GM12878 (cell line): ENCODE results near the gene RABEP1. TPM values are rescaled to one million over a fixed set of nuclear protein-coding genes. Genes with fewer than 3 reads are reported as not detected.

Experiments
- ATAC-seq: fragments of 200-7000 bp; cut with Tn5 transposase; 3 replicates; pipeline ENCODE4 v1.9.1; 2020; ENCODE audit warnings: mild to moderate bottlenecking, moderate library complexity
- BruUV-seq: library from RNA; stranded (reverse); fragments of 400-500 nt; replicated peaks from 2 replicates; lab custom pipeline; 2021; lab: Mats Ljungman, UMichigan
- CTCF ChIA-PET: fragments of 300-600 bp; sonication (Branson Sonifier 250); formaldehyde crosslinking; extraction: SDS; loops from one replicate; lab custom pipeline; 2021; ENCODE audit warnings: inconsistent platforms; lab: Yijun Ruan, JAX
- POLR2A ChIA-PET: fragments of 350-600 bp; formaldehyde crosslinking; extraction: SDS; loops from one replicate; lab custom pipeline; 2021; ENCODE audit warnings: inconsistent platforms; lab: Charles Lee
- RAD21 ChIA-PET: fragments of 300-600 bp; sonication (Branson Sonifier 250); formaldehyde crosslinking; loops from one replicate; lab custom pipeline; 2023; ENCODE audit warnings: antibody characterized with exemption; ENCODE audit not compliant: unreplicated experiment; lab: Charles Lee
- SMC1A ChIA-PET: fragments of 300-600 bp; sonication (Branson Sonifier 250); formaldehyde crosslinking; loops from one replicate; lab custom pipeline; 2023; ENCODE audit not compliant: unreplicated experiment, uncharacterized antibody; lab: Charles Lee
- DNase-seq: peaks from one replicate; pipeline ENCODE4 v3.0.0-alpha.2; 2011; ENCODE audit warnings: low read depth, low spot score
- FAIRE-seq: peaks from 3 replicates; lab custom pipeline; 2011; peaks lifted over from hg19 to GRCh38; lab: Jason Lieb, UNC
- H2AFZ ChIP-seq: 2 replicates; pipeline ENCODE4 v1.6.0; 2011; ENCODE audit warnings: low read depth, low read length, control low read depth; ENCODE audit not compliant: control insufficient read depth
- H3K27ac ChIP-seq: 2 replicates; pipeline ENCODE4 v1.5.1; 2011; ENCODE audit warnings: control low read depth; ENCODE audit not compliant: control insufficient read depth, insufficient read depth
- H3K27me3 ChIP-seq, 2 experiments: replicated peaks in 1 of 2; 2 replicates each; pipeline versions ENCODE4 v1.6.0 to v1.6.1; 2011; ENCODE audit warnings: low read length in 1 of 2; ENCODE audit not compliant: control insufficient read depth in 2 of 2, insufficient read depth in 2 of 2
- H3K36me3 ChIP-seq, 2 experiments: 2 replicates each; pipeline ENCODE4 v1.5.1; 2011; ENCODE audit warnings: low read length in 1 of 2; ENCODE audit not compliant: control insufficient read depth in 2 of 2, insufficient read depth in 2 of 2
- H3K4me1 ChIP-seq: 2 replicates; pipeline ENCODE4 v1.6.1; 2011; ENCODE audit warnings: mild to moderate bottlenecking, low read length, moderate library complexity, mixed read lengths; ENCODE audit not compliant: control insufficient read depth, insufficient read depth
- H3K4me2 ChIP-seq: 2 replicates; pipeline ENCODE4 v1.6.0; 2011; ENCODE audit warnings: control low read depth; ENCODE audit not compliant: control insufficient read depth, insufficient read depth
- H3K4me3 ChIP-seq: fragments of 200-600 bp; sonication (generic); 2 replicates; pipeline ENCODE4 v1.5.1; 2016
- H3K79me2 ChIP-seq: 2 replicates; pipeline ENCODE4 v1.6.0; 2011; ENCODE audit warnings: low read length; ENCODE audit not compliant: control insufficient read depth, insufficient read depth
- H3K9ac ChIP-seq: 2 replicates; pipeline ENCODE4 v1.8.0; 2011; ENCODE audit warnings: low read length, control low read depth, mixed read lengths; ENCODE audit not compliant: control insufficient read depth, insufficient read depth
- H3K9me3 ChIP-seq: replicated peaks from 3 replicates; pipeline ENCODE4 v1.5.1; 2011; ENCODE audit warnings: mild to moderate bottlenecking, low read length; ENCODE audit not compliant: control insufficient read depth, insufficient read depth
- H4K20me1 ChIP-seq: 2 replicates; pipeline ENCODE4 v1.6.0; 2011; ENCODE audit not compliant: control insufficient read depth, insufficient read depth
- CHD1 ChIP-seq: IDR thresholded peaks from 2 replicates; pipeline ENCODE4 v1.6.1; 2012; ENCODE audit warnings: low read depth, low read length, improper control_type of control experiment
- DPF2 ChIP-seq: fragments of 450-650 bp; IDR thresholded peaks from 2 replicates; pipeline ENCODE4 v1.6.1; 2017; ENCODE audit warnings: mild to moderate bottlenecking
- IKZF1 ChIP-seq: fragments of 450-650 bp; conservative IDR thresholded peaks from 2 replicates; pipeline ENCODE4 v1.6.1; 2017; ENCODE audit warnings: antibody characterized with exemption, mild to moderate bottlenecking
- IKZF2 ChIP-seq, 2 experiments: fragments of 450-650 bp; IDR thresholded peaks; 2 replicates each; pipeline ENCODE4 v1.6.1; 2017; ENCODE audit warnings: mild to moderate bottlenecking in 2 of 2, moderate library complexity in 2 of 2
- MEF2B ChIP-seq: fragments of 450-650 bp; IDR thresholded peaks from 2 replicates; pipeline ENCODE4 v1.6.1; 2018; ENCODE audit warnings: mild to moderate bottlenecking, moderate library complexity; ENCODE audit not compliant: partially characterized antibody, poor library complexity, severe bottlenecking
- NFXL1 ChIP-seq: fragments of 450-650 bp; IDR thresholded peaks from 2 replicates; pipeline ENCODE4 v1.6.1; 2017; ENCODE audit warnings: antibody characterized with exemption, mild to moderate bottlenecking, borderline replicate concordance
- NFYB ChIP-seq: IDR thresholded peaks from 2 replicates; pipeline ENCODE4 v1.6.1; 2011; ENCODE audit warnings: low read depth, mild to moderate bottlenecking, low read length, improper control_type of control experiment, moderate library complexity; ENCODE audit not compliant: insufficient read depth
- NR2F1 ChIP-seq: fragments of 450-650 bp; conservative IDR thresholded peaks from 2 replicates; pipeline ENCODE4 v1.6.1; 2017; ENCODE audit warnings: mild to moderate bottlenecking
- RAD51 ChIP-seq: fragments of 450-650 bp; IDR thresholded peaks from 2 replicates; pipeline ENCODE4 v1.6.1; 2016; ENCODE audit warnings: moderate library complexity, mild to moderate bottlenecking, inconsistent platforms
- RUNX3 ChIP-seq: IDR thresholded peaks from 2 replicates; pipeline ENCODE4 v1.6.1; 2012; ENCODE audit warnings: low read length, inconsistent platforms
- SKIL ChIP-seq: fragments of 450-650 bp; IDR thresholded peaks from 2 replicates; pipeline ENCODE4 v1.6.1; 2017; ENCODE audit warnings: mild to moderate bottlenecking, low read depth, inconsistent platforms; ENCODE audit not compliant: poor library complexity, severe bottlenecking
- SPI1 ChIP-seq: IDR thresholded peaks from 2 replicates; pipeline ENCODE4 v1.6.1; 2011; ENCODE audit warnings: low read depth, mild to moderate bottlenecking, low read length, moderate library complexity, borderline replicate concordance; ENCODE audit not compliant: insufficient read depth
- SRF ChIP-seq, 2 experiments: IDR thresholded peaks; 2 replicates each; pipeline ENCODE4 v1.6.1; 2011; ENCODE audit warnings: low read depth in 2 of 2, low read length in 2 of 2, mild to moderate bottlenecking in 1 of 2, moderate library complexity in 1 of 2
- WGBS: methylation state at CpG from one replicate; pipeline ENCODE4 v1.1.6; 2016; ENCODE audit warnings: low lambda C conversion rate; ENCODE audit not compliant: insufficient replicate concordance, insufficient coverage; ENCODE audit errors: missing lambda C conversion rate; 5-methylcytosine and 5-hydroxymethylcytosine counted together
- in situ Hi-C: fragments of 300-500 bp; cut with MboI; formaldehyde crosslinking; loops from 9 replicates; pipeline ENCODE4 v1.14.3; 2018; ENCODE audit warnings: mixed read lengths
- intact Hi-C: fragments of 100-400 bp; cut with micrococcal nuclease; formaldehyde crosslinking; loops from one replicate; pipeline ENCODE4 v1.14.2; 2022; ENCODE audit not compliant: unreplicated experiment
- polyA plus RNA-seq, 11 experiments: library from polyadenylated mRNA; depleted of rRNA in 4 of 11; unstranded in 6 of 11; stranded (reverse) in 5 of 11; fragments of >200 nt; fragmentation: Nextera tagmentation in 4 of 11; fragmentation: Illumina TruSeq in 1 of 11; extraction: Ambion mirVana in 4 of 11; extraction: Trizol in 1 of 11; gene quantifications; 1 replicate in 1 of 11; 2 replicates in 10 of 11; pipeline versions ENCODE4 v1.2.1 to v1.2.3, GENCODE V29; 2011 to 2016; ENCODE audit warnings: inconsistent platforms in 2 of 11, missing spikeins in 2 of 11, low read depth in 1 of 11
- total RNA-seq, 4 experiments: library from RNA; depleted of rRNA in 3 of 4; stranded (reverse); fragments of >200 nt in 3 of 4; fragmentation: Illumina TruSeq in 1 of 4; extraction: Trizol in 1 of 4; gene quantifications; 2 replicates each; pipeline versions ENCODE4 v1.2.1 to v1.2.3, GENCODE V29; 2013 to 2021

The RABEP1 gene
- total and polyA plus RNA-seq, 10 of the 15 experiments (the other 5 are each of a cell fraction or from before 2014, with no cell fraction given), result 13.4 to 71.4 (median 59.8) TPM

- intact Hi-C loops, result no loop called here
- no peak for DNase-seq
- FAIRE-seq, result peak; percentile 66
- H3K4me2 ChIP-seq, result peak overlapping the region; percentile 56
- no peaks in the 10 kb centered on the region for H3K79me2 ChIP-seq
- TF ChIP-seq NFYB, result no peak
- TF ChIP-seq NFXL1, result no peak
- peak; percentile 55 for TF ChIP-seq MEF2B
- peak; percentile 22 to 25; a peak in 1 of 4 replicates for TF ChIP-seq IKZF2 (IDR thresholded peaks at IDR 0.05)
- 0 out of 2 replicates have a peak, but pooled peaks have one; percentile 20 for TF ChIP-seq DPF2
- no peak for TF ChIP-seq NR2F1
- TF ChIP-seq RAD51, result peak; percentile 58; the same call in 1 of the 2 replicates
- no peak for TF ChIP-seq CHD1
- no peak for TF ChIP-seq SRF (IDR thresholded peaks at IDR 0.05; ENCODE audit: low read depth in 2 of 2, low read length in 2 of 2)
- TF ChIP-seq SPI1, result peak; percentile 19; the same call in 1 of the 2 replicates
- TF ChIP-seq IKZF1, result peak; percentile 50; the same call in 1 of the 2 replicates
- peak; percentile 36 for TF ChIP-seq RUNX3
- TF ChIP-seq SKIL, result no peak
- SMC1A ChIA-PET, result interaction anchor here (0.7 to 2.4 kb wide), 18 partner anchors 14 to 186 kb away, joined by 3 to 11 read pairs (median 3); partner anchors contain the start of gene C1QBP
- H2AFZ ChIP-seq, result peak overlapping the region; percentile 39
- POLR2A ChIA-PET, result interaction anchor here (0.5 to 2.1 kb wide), 8 partner anchors 27 to 1781 kb away, joined by 3 to 6 read pairs (median 4); partner anchors contain the start of genes NUP88, RABEP1, RPAIN and SLC16A13
- in situ Hi-C loops, result no loop called here
- peak overlapping the region; percentile 10; the same call in 1 of the 2 replicates for H3K9ac ChIP-seq
- H4K20me1 ChIP-seq, result no peaks in the 10 kb centered on the region
- ATAC-seq, result peak; percentile 74
- RAD21 ChIA-PET, result interaction anchor here (0.8 to 1.4 kb wide), 6 partner anchors 9 to 52 kb away, joined by 3 to 5 read pairs (median 4); no protein-coding TSS in a partner anchor
- peak overlapping the region; percentile 7 for H3K27ac ChIP-seq
- BruUV-seq, result no TSS peak
- H3K36me3 ChIP-seq, result no peaks in the 10 kb centered on the region
- H3K4me3 ChIP-seq, result peak overlapping the region; percentile 32
- peaks cover 17% of the 10 kb centered on the region for H3K4me1 ChIP-seq
- CTCF ChIA-PET, result interaction anchor here (0.7 to 2.2 kb wide), 8 partner anchors 9 to 184 kb away, joined by 4 to 10 read pairs (median 5); partner anchors contain the start of gene C1QBP
- 36% methylated on average over 5 of the region's 5 CpGs for WGBS
- no peaks in the 10 kb centered on the region for H3K27me3 ChIP-seq
- H3K9me3 ChIP-seq, result no peaks in the 10 kb centered on the region
These were observed 27.1 kb upstream of the RABEP1 start for GRCh38 chr17:5254903-5255521.
